GM12878 (cell line): ENCODE measurements around the gene METAP2. TPM values are rescaled to one million over a fixed set of nuclear protein-coding genes. Genes with fewer than 3 reads are reported as not detected.

ENCODE experiments used
- ATAC-seq: fragments of 200-7000 bp; cut with Tn5 transposase; 3 replicates; pipeline ENCODE4 v1.9.1; 2020; ENCODE audit warnings: mild to moderate bottlenecking, moderate library complexity
- BruUV-seq: library from RNA; stranded (reverse); fragments of 400-500 nt; replicated peaks from 2 replicates; lab custom pipeline; 2021; lab: Mats Ljungman, UMichigan
- CTCF ChIA-PET: fragments of 300-600 bp; sonication (Branson Sonifier 250); formaldehyde crosslinking; extraction: SDS; loops from one replicate; lab custom pipeline; 2021; ENCODE audit warnings: inconsistent platforms; lab: Yijun Ruan, JAX
- POLR2A ChIA-PET: fragments of 350-600 bp; formaldehyde crosslinking; extraction: SDS; loops from one replicate; lab custom pipeline; 2021; ENCODE audit warnings: inconsistent platforms; lab: Charles Lee
- RAD21 ChIA-PET: fragments of 300-600 bp; sonication (Branson Sonifier 250); formaldehyde crosslinking; loops from one replicate; lab custom pipeline; 2023; ENCODE audit warnings: antibody characterized with exemption; ENCODE audit not compliant: unreplicated experiment; lab: Charles Lee
- SMC1A ChIA-PET: fragments of 300-600 bp; sonication (Branson Sonifier 250); formaldehyde crosslinking; loops from one replicate; lab custom pipeline; 2023; ENCODE audit not compliant: unreplicated experiment, uncharacterized antibody; lab: Charles Lee
- DNase-seq: peaks from one replicate; pipeline ENCODE4 v3.0.0-alpha.2; 2011; ENCODE audit warnings: low read depth, low spot score
- FAIRE-seq: peaks from 3 replicates; lab custom pipeline; 2011; peaks lifted over from hg19 to GRCh38; lab: Jason Lieb, UNC
- H2AFZ ChIP-seq: 2 replicates; pipeline ENCODE4 v1.6.0; 2011; ENCODE audit warnings: low read depth, low read length, control low read depth; ENCODE audit not compliant: control insufficient read depth
- H3K27ac ChIP-seq: 2 replicates; pipeline ENCODE4 v1.5.1; 2011; ENCODE audit warnings: control low read depth; ENCODE audit not compliant: control insufficient read depth, insufficient read depth
- H3K27me3 ChIP-seq, 2 experiments: replicated peaks in 1 of 2; 2 replicates each; pipeline versions ENCODE4 v1.6.0 to v1.6.1; 2011; ENCODE audit warnings: low read length in 1 of 2; ENCODE audit not compliant: control insufficient read depth in 2 of 2, insufficient read depth in 2 of 2
- H3K36me3 ChIP-seq, 2 experiments: 2 replicates each; pipeline ENCODE4 v1.5.1; 2011; ENCODE audit warnings: low read length in 1 of 2; ENCODE audit not compliant: control insufficient read depth in 2 of 2, insufficient read depth in 2 of 2
- H3K4me1 ChIP-seq: 2 replicates; pipeline ENCODE4 v1.6.1; 2011; ENCODE audit warnings: mild to moderate bottlenecking, low read length, moderate library complexity, mixed read lengths; ENCODE audit not compliant: control insufficient read depth, insufficient read depth
- H3K4me2 ChIP-seq: 2 replicates; pipeline ENCODE4 v1.6.0; 2011; ENCODE audit warnings: control low read depth; ENCODE audit not compliant: control insufficient read depth, insufficient read depth
- H3K4me3 ChIP-seq: fragments of 200-600 bp; sonication (generic); 2 replicates; pipeline ENCODE4 v1.5.1; 2016
- H3K79me2 ChIP-seq: 2 replicates; pipeline ENCODE4 v1.6.0; 2011; ENCODE audit warnings: low read length; ENCODE audit not compliant: control insufficient read depth, insufficient read depth
- H3K9ac ChIP-seq: 2 replicates; pipeline ENCODE4 v1.8.0; 2011; ENCODE audit warnings: low read length, control low read depth, mixed read lengths; ENCODE audit not compliant: control insufficient read depth, insufficient read depth
- H3K9me3 ChIP-seq: replicated peaks from 3 replicates; pipeline ENCODE4 v1.5.1; 2011; ENCODE audit warnings: mild to moderate bottlenecking, low read length; ENCODE audit not compliant: control insufficient read depth, insufficient read depth
- H4K20me1 ChIP-seq: 2 replicates; pipeline ENCODE4 v1.6.0; 2011; ENCODE audit not compliant: control insufficient read depth, insufficient read depth
- BCL11A ChIP-seq: IDR thresholded peaks from 2 replicates; pipeline ENCODE4 v1.6.1; 2011; ENCODE audit warnings: low read depth, low read length
- EGR1 ChIP-seq, 2 experiments: IDR thresholded peaks; 1 replicate in 1 of 2; 2 replicates in 1 of 2; pipeline ENCODE4 v1.6.1; 2011 to 2012; ENCODE audit warnings: low read depth in 2 of 2, low read length in 2 of 2, borderline replicate concordance in 1 of 2, mild to moderate bottlenecking in 1 of 2, moderate library complexity in 1 of 2
- ESRRA ChIP-seq: IDR thresholded peaks from 2 replicates; pipeline ENCODE4 v1.6.1; 2012; ENCODE audit warnings: mild to moderate bottlenecking, low read length, improper control_type of control experiment
- GATAD2B ChIP-seq: fragments of 450-650 bp; conservative IDR thresholded peaks from 2 replicates; pipeline ENCODE4 v1.6.1; 2017; ENCODE audit warnings: low read depth, mild to moderate bottlenecking, moderate library complexity
- HCFC1 ChIP-seq: fragments of 150-350 bp; IDR thresholded peaks from 2 replicates; pipeline ENCODE4 v1.6.1; 2014; ENCODE audit warnings: low read length
- POLR2AphosphoS2 ChIP-seq: IDR thresholded peaks from 2 replicates; pipeline ENCODE4 v1.6.1; 2011; ENCODE audit warnings: low read depth, mild to moderate bottlenecking, low read length, improper control_type of control experiment, moderate library complexity
- POLR2AphosphoS5 ChIP-seq: IDR thresholded peaks from 2 replicates; pipeline ENCODE4 v1.6.1; 2011; ENCODE audit warnings: mild to moderate bottlenecking, low read length, inconsistent platforms
- RFX5 ChIP-seq: IDR thresholded peaks from 2 replicates; pipeline ENCODE4 v1.6.1; 2011; ENCODE audit warnings: low read depth, low read length, improper control_type of control experiment
- SP1 ChIP-seq: IDR thresholded peaks from one replicate; pipeline ENCODE4 v1.6.1; 2011; ENCODE audit warnings: low read depth, low read length
- STAT1 ChIP-seq: fragments of 450-650 bp; conservative IDR thresholded peaks from 2 replicates; pipeline ENCODE4 v1.6.1; 2014; ENCODE audit warnings: antibody characterized with exemption, mild to moderate bottlenecking
- ZNF217 ChIP-seq: fragments of 450-650 bp; IDR thresholded peaks from 2 replicates; pipeline ENCODE4 v1.6.1; 2017; ENCODE audit warnings: antibody characterized with exemption, mild to moderate bottlenecking
- ZNF24 ChIP-seq: fragments of 450-650 bp; IDR thresholded peaks from 2 replicates; pipeline ENCODE4 v1.6.1; 2017; ENCODE audit warnings: antibody characterized with exemption, mild to moderate bottlenecking
- ZNF384 ChIP-seq: IDR thresholded peaks from 2 replicates; pipeline ENCODE4 v1.6.1; 2012; ENCODE audit warnings: low read depth, mild to moderate bottlenecking, low read length, improper control_type of control experiment, borderline replicate concordance
- in situ Hi-C: fragments of 300-500 bp; cut with MboI; formaldehyde crosslinking; loops from 9 replicates; pipeline ENCODE4 v1.14.3; 2018; ENCODE audit warnings: mixed read lengths
- intact Hi-C: fragments of 100-400 bp; cut with micrococcal nuclease; formaldehyde crosslinking; loops from one replicate; pipeline ENCODE4 v1.14.2; 2022; ENCODE audit not compliant: unreplicated experiment
- polyA plus RNA-seq, 11 experiments: library from polyadenylated mRNA; depleted of rRNA in 4 of 11; unstranded in 6 of 11; stranded (reverse) in 5 of 11; fragments of >200 nt; fragmentation: Nextera tagmentation in 4 of 11; fragmentation: Illumina TruSeq in 1 of 11; extraction: Ambion mirVana in 4 of 11; extraction: Trizol in 1 of 11; gene quantifications; 1 replicate in 1 of 11; 2 replicates in 10 of 11; pipeline versions ENCODE4 v1.2.1 to v1.2.3, GENCODE V29; 2011 to 2016; ENCODE audit warnings: inconsistent platforms in 2 of 11, missing spikeins in 2 of 11, low read depth in 1 of 11
- total RNA-seq, 4 experiments: library from RNA; depleted of rRNA in 3 of 4; stranded (reverse); fragments of >200 nt in 3 of 4; fragmentation: Illumina TruSeq in 1 of 4; extraction: Trizol in 1 of 4; gene quantifications; 2 replicates each; pipeline versions ENCODE4 v1.2.1 to v1.2.3, GENCODE V29; 2013 to 2021
- TF ChIP-seq, protein P1 (sequence below): fragments of 450-650 bp; IDR thresholded peaks from 2 replicates; pipeline ENCODE4 v1.6.1; 2017; ENCODE audit warnings: mild to moderate bottlenecking, moderate library complexity
- TF ChIP-seq, protein P2 (sequence below): fragments of 450-650 bp; IDR thresholded peaks from 2 replicates; pipeline ENCODE4 v1.6.1; 2018; ENCODE audit warnings: borderline replicate concordance, mild to moderate bottlenecking; ENCODE audit not compliant: partially characterized antibody
- TF ChIP-seq, protein P3 (sequence below): fragments of 450-650 bp; formaldehyde crosslinking; IDR thresholded peaks from 2 replicates; pipeline ENCODE4 v1.4.0; 2020; ENCODE audit warnings: mild to moderate bottlenecking, moderate library complexity

METAP2 gene
- total and polyA plus RNA-seq, 10 of the 15 experiments (the other 5 are each of a cell fraction or from before 2014, with no cell fraction given), result 50.7 to 132 (median 73.9) TPM

DNA sequence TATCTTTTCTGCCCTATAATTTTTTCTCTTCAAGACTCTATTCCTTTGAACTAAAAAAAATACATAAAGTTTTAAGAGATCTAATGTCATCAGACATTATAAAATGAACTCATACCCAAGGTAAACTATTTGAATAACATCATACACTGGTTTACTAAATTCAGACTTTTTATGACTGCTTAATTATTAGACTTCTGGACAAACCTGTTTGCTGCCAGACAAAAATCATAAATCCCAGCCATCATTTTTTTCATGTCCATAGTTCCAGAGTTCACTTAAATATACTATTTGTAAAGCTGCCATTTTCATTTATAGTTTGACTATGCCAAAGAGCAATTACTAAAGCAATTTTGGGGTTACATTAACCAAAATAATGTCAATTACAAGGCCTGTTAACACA, 43.3 kb downstream of the METAP2 start:
- Histone ChIP-seq H2AFZ (no peak overlapping the region), H4K20me1 (no peaks in the 10 kb centered on the region), H3K27ac (no peak overlapping the region), H3K79me2 (no peaks in the 10 kb centered on the region), H3K9me3 (no peaks in the 10 kb centered on the region), H3K4me1 (no peaks in the 10 kb centered on the region), H3K36me3 (peaks cover 1 to 6% of the 10 kb centered on the region in 2 experiments; a peak in 2 of 4 replicates), H3K9ac (no peak overlapping the region), H3K4me3 (no peak overlapping the region), H3K4me2 (no peak overlapping the region), H3K27me3 (no peaks in the 10 kb centered on the region)
- DNase-seq, result no peak
- ChIA-PET SMC1A (no interaction called here), CTCF (interaction anchor here (1.2 to 1.6 kb wide), 2 partner anchors 17 to 972 kb away, joined by 4 to 5 read pairs; no protein-coding TSS in a partner anchor), RAD21 (interaction anchor here (0.6 kb wide), 1 partner anchor 540 kb away, joined by 3 read pairs; no protein-coding TSS in a partner anchor), POLR2A (no interaction called here)
- TF ChIP-seq RFX5, result no peak
- no peak for TF ChIP-seq STAT1
- no peak for TF ChIP-seq SP1
- no peak for TF ChIP-seq POLR2AphosphoS2
- no peak for TF ChIP-seq EGR1 (IDR thresholded peaks at IDR 0.05; ENCODE audit: borderline replicate concordance in 1 of 2, low read depth in 2 of 2, low read length in 2 of 2)
- TF ChIP-seq POLR2AphosphoS5, result no peak
- TF ChIP-seq GATAD2B, result no peak
- TF ChIP-seq ZNF24, result no peak
- TF ChIP-seq, protein P1, sequence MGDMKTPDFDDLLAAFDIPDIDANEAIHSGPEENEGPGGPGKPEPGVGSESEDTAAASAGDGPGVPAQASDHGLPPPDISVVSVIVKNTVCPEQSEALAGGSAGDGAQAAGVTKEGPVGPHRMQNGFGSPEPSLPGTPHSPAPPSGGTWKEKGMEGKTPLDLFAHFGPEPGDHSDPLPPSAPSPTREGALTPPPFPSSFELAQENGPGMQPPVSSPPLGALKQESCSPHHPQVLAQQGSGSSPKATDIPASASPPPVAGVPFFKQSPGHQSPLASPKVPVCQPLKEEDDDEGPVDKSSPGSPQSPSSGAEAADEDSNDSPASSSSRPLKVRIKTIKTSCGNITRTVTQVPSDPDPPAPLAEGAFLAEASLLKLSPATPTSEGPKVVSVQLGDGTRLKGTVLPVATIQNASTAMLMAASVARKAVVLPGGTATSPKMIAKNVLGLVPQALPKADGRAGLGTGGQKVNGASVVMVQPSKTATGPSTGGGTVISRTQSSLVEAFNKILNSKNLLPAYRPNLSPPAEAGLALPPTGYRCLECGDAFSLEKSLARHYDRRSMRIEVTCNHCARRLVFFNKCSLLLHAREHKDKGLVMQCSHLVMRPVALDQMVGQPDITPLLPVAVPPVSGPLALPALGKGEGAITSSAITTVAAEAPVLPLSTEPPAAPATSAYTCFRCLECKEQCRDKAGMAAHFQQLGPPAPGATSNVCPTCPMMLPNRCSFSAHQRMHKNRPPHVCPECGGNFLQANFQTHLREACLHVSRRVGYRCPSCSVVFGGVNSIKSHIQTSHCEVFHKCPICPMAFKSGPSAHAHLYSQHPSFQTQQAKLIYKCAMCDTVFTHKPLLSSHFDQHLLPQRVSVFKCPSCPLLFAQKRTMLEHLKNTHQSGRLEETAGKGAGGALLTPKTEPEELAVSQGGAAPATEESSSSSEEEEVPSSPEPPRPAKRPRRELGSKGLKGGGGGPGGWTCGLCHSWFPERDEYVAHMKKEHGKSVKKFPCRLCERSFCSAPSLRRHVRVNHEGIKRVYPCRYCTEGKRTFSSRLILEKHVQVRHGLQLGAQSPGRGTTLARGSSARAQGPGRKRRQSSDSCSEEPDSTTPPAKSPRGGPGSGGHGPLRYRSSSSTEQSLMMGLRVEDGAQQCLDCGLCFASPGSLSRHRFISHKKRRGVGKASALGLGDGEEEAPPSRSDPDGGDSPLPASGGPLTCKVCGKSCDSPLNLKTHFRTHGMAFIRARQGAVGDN, result no peak
- no peak for TF ChIP-seq ZNF217
- TF ChIP-seq, protein P2, sequence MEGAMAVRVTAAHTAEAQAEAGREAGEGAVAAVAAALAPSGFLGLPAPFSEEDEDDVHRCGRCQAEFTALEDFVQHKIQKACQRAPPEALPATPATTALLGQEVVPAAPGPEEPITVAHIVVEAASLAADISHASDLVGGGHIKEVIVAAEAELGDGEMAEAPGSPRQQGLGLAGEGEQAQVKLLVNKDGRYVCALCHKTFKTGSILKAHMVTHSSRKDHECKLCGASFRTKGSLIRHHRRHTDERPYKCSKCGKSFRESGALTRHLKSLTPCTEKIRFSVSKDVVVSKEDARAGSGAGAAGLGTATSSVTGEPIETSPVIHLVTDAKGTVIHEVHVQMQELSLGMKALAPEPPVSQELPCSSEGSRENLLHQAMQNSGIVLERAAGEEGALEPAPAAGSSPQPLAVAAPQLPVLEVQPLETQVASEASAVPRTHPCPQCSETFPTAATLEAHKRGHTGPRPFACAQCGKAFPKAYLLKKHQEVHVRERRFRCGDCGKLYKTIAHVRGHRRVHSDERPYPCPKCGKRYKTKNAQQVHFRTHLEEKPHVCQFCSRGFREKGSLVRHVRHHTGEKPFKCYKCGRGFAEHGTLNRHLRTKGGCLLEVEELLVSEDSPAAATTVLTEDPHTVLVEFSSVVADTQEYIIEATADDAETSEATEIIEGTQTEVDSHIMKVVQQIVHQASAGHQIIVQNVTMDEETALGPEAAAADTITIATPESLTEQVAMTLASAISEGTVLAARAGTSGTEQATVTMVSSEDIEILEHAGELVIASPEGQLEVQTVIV, result no peak
- no peak for TF ChIP-seq BCL11A
- no peak for TF ChIP-seq ZNF384
- TF ChIP-seq, protein P3, sequence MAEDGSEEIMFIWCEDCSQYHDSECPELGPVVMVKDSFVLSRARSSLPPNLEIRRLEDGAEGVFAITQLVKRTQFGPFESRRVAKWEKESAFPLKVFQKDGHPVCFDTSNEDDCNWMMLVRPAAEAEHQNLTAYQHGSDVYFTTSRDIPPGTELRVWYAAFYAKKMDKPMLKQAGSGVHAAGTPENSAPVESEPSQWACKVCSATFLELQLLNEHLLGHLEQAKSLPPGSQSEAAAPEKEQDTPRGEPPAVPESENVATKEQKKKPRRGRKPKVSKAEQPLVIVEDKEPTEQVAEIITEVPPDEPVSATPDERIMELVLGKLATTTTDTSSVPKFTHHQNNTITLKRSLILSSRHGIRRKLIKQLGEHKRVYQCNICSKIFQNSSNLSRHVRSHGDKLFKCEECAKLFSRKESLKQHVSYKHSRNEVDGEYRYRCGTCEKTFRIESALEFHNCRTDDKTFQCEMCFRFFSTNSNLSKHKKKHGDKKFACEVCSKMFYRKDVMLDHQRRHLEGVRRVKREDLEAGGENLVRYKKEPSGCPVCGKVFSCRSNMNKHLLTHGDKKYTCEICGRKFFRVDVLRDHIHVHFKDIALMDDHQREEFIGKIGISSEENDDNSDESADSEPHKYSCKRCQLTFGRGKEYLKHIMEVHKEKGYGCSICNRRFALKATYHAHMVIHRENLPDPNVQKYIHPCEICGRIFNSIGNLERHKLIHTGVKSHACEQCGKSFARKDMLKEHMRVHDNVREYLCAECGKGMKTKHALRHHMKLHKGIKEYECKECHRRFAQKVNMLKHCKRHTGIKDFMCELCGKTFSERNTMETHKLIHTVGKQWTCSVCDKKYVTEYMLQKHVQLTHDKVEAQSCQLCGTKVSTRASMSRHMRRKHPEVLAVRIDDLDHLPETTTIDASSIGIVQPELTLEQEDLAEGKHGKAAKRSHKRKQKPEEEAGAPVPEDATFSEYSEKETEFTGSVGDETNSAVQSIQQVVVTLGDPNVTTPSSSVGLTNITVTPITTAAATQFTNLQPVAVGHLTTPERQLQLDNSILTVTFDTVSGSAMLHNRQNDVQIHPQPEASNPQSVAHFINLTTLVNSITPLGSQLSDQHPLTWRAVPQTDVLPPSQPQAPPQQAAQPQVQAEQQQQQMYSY (CRISPR knock-in tag), result no peak
- TF ChIP-seq HCFC1, result no peak
- TF ChIP-seq ESRRA, result no peak
- ATAC-seq, result no peak
- in situ Hi-C loops, result no loop called here
- no TSS peak for BruUV-seq
- intact Hi-C loops, result no loop called here
- no peak for FAIRE-seq
